ENCODE results near the gene GABRP. TPM values are rescaled to one million over a fixed set of nuclear protein-coding genes. Genes with fewer than 3 reads are reported as not detected.
"Not testable (repeated sequence)": the region's sequence is repeated elsewhere in the genome, so short reads cannot be mapped to it uniquely, and the experiment has no call there.

GABRP gene
- total RNA-seq, 2 experiments from 2014 or later = not detected

- intact Hi-C loops (cut with micrococcal nuclease) = no loop called here
- Mint-ChIP-seq H3K9me3 (no peaks in the 10 kb centered on the region), H3K27me3 (peaks cover 4% of the 10 kb centered on the region), H3K36me3 (no peaks in the 10 kb centered on the region), H3K27ac (no peak overlapping the region), H3K4me3 (no peak overlapping the region), H3K4me1 (ENCODE audit: low read depth) (no peaks in the 10 kb centered on the region)
- ChIA-PET CTCF (no interaction called here), POLR2A (no interaction called here)
- no peak for DNase-seq
These were observed 25.0 kb upstream of the GABRP start for GRCh38 chr5:170758481-170758880.

- intact Hi-C loops (cut with micrococcal nuclease) = no loop called here
- peaks cover 4% of the 10 kb centered on the region for H3K27me3 Mint-ChIP-seq
- H3K4me3 Mint-ChIP-seq = no peak overlapping the region
- POLR2A ChIA-PET = no interaction called here
- CTCF ChIA-PET = no interaction called here
- no peak overlapping the region for H3K27ac Mint-ChIP-seq
- DNase-seq = no peak
- no peaks in the 10 kb centered on the region for H3K36me3 Mint-ChIP-seq
- H3K4me1 Mint-ChIP-seq (ENCODE audit: low read depth) = no peaks in the 10 kb centered on the region
- H3K9me3 Mint-ChIP-seq = no peaks in the 10 kb centered on the region
These were observed 23.4 kb upstream of the GABRP start for GRCh38 chr5:170760113-170760512.

GRCh38 chr5:170761048-170761707 lies 22.3 kb upstream of the GABRP start:
- no peak overlapping the region for H3K27ac Mint-ChIP-seq
- H3K36me3 Mint-ChIP-seq = no peaks in the 10 kb centered on the region
- POLR2A ChIA-PET = no interaction called here
- CTCF ChIA-PET = no interaction called here
- peaks cover 4% of the 10 kb centered on the region for H3K27me3 Mint-ChIP-seq
- H3K9me3 Mint-ChIP-seq = no peaks in the 10 kb centered on the region
- no peaks in the 10 kb centered on the region for H3K4me1 Mint-ChIP-seq (ENCODE audit: low read depth)
- intact Hi-C loops (cut with micrococcal nuclease) = no loop called here
- H3K4me3 Mint-ChIP-seq = no peak overlapping the region
- no peak for DNase-seq

- Mint-ChIP-seq H3K27me3 (peaks cover 4% of the 10 kb centered on the region), H3K9me3 (no peaks in the 10 kb centered on the region), H3K27ac (no peak overlapping the region), H3K4me3 (no peak overlapping the region), H3K4me1 (ENCODE audit: low read depth) (no peaks in the 10 kb centered on the region), H3K36me3 (no peaks in the 10 kb centered on the region)
- intact Hi-C loops (cut with micrococcal nuclease) = no loop called here
- ChIA-PET CTCF (no interaction called here), POLR2A (no interaction called here)
- no peak for DNase-seq
These were observed 21.8 kb upstream of the GABRP start for GRCh38 chr5:170761708-170762066.

GRCh38 chr5:170762298-170762697 lies 21.2 kb upstream of the GABRP start:
- DNase-seq; H3K36me3 Mint-ChIP-seq; CTCF ChIA-PET; POLR2A ChIA-PET; H3K27ac Mint-ChIP-seq; intact Hi-C loops (cut with micrococcal nuclease); H3K27me3 Mint-ChIP-seq; H3K4me1 Mint-ChIP-seq (ENCODE audit: low read depth); H3K9me3 Mint-ChIP-seq; H3K4me3 Mint-ChIP-seq: not testable (repeated sequence)

- intact Hi-C loops (cut with micrococcal nuclease); H3K4me3 Mint-ChIP-seq; H3K4me1 Mint-ChIP-seq (ENCODE audit: low read depth); POLR2A ChIA-PET; H3K9me3 Mint-ChIP-seq; H3K36me3 Mint-ChIP-seq; CTCF ChIA-PET; DNase-seq; H3K27ac Mint-ChIP-seq; H3K27me3 Mint-ChIP-seq: not testable (repeated sequence)
These were observed 17.7 kb upstream of the GABRP start for GRCh38 chr5:170765868-170766267.

GRCh38 chr5:170769246-170769645 lies 14.3 kb upstream of the GABRP start:
- no peak overlapping the region for H3K27ac Mint-ChIP-seq
- no peak overlapping the region for H3K4me3 Mint-ChIP-seq
- intact Hi-C loops (cut with micrococcal nuclease) = no loop called here
- H3K4me1 Mint-ChIP-seq (ENCODE audit: low read depth) = no peaks in the 10 kb centered on the region
- H3K36me3 Mint-ChIP-seq = no peaks in the 10 kb centered on the region
- DNase-seq = no peak
- ChIA-PET CTCF (no interaction called here), POLR2A (no interaction called here)
- H3K9me3 Mint-ChIP-seq = no peaks in the 10 kb centered on the region
- H3K27me3 Mint-ChIP-seq = peaks cover 2% of the 10 kb centered on the region

- H3K9me3 Mint-ChIP-seq = no peaks in the 10 kb centered on the region
- intact Hi-C loops (cut with micrococcal nuclease) = no loop called here
- DNase-seq = no peak
- POLR2A ChIA-PET = no interaction called here
- H3K27me3 Mint-ChIP-seq = peaks cover 2% of the 10 kb centered on the region
- no peaks in the 10 kb centered on the region for H3K36me3 Mint-ChIP-seq
- H3K27ac Mint-ChIP-seq = no peak overlapping the region
- CTCF ChIA-PET = no interaction called here
- H3K4me3 Mint-ChIP-seq = no peak overlapping the region
- H3K4me1 Mint-ChIP-seq (ENCODE audit: low read depth) = no peaks in the 10 kb centered on the region
These were observed 13.6 kb upstream of the GABRP start for GRCh38 chr5:170769898-170770416.

GRCh38 chr5:170771496-170771895 lies 12.0 kb upstream of the GABRP start:
- ChIA-PET CTCF (no interaction called here), POLR2A (no interaction called here)
- Mint-ChIP-seq H3K9me3 (no peaks in the 10 kb centered on the region), H3K36me3 (no peaks in the 10 kb centered on the region), H3K4me1 (ENCODE audit: low read depth) (no peaks in the 10 kb centered on the region), H3K4me3 (no peak overlapping the region), H3K27me3 (peaks cover 2% of the 10 kb centered on the region), H3K27ac (no peak overlapping the region)
- intact Hi-C loops (cut with micrococcal nuclease) = no loop called here
- no peak for DNase-seq

- DNase-seq = no peak
- POLR2A ChIA-PET = no interaction called here
- Mint-ChIP-seq H3K27ac (no peak overlapping the region), H3K27me3 (peaks cover 2% of the 10 kb centered on the region), H3K36me3 (no peaks in the 10 kb centered on the region), H3K9me3 (no peaks in the 10 kb centered on the region), H3K4me1 (ENCODE audit: low read depth) (no peaks in the 10 kb centered on the region), H3K4me3 (no peak overlapping the region)
- CTCF ChIA-PET = no interaction called here
- intact Hi-C loops (cut with micrococcal nuclease) = no loop called here
These were observed 10.2 kb upstream of the GABRP start for GRCh38 chr5:170773024-170773985.

- H3K27me3 Mint-ChIP-seq = peaks cover 2% of the 10 kb centered on the region
- no peak overlapping the region for H3K27ac Mint-ChIP-seq
- ChIA-PET CTCF (no interaction called here), POLR2A (no interaction called here)
- no peaks in the 10 kb centered on the region for H3K4me1 Mint-ChIP-seq (ENCODE audit: low read depth)
- no peak overlapping the region for H3K4me3 Mint-ChIP-seq
- no peak for DNase-seq
- H3K36me3 Mint-ChIP-seq = no peaks in the 10 kb centered on the region
- intact Hi-C loops (cut with micrococcal nuclease) = no loop called here
- H3K9me3 Mint-ChIP-seq = no peaks in the 10 kb centered on the region
These were observed 8.7 kb upstream of the GABRP start for GRCh38 chr5:170774831-170775230.

GRCh38 chr5:170781946-170782345 lies 1.6 kb upstream of the GABRP start:
- H3K4me1 Mint-ChIP-seq (ENCODE audit: low read depth) = no peaks in the 10 kb centered on the region
- POLR2A ChIA-PET = no interaction called here
- no peaks in the 10 kb centered on the region for H3K9me3 Mint-ChIP-seq
- no peaks in the 10 kb centered on the region for H3K36me3 Mint-ChIP-seq
- CTCF ChIA-PET = no interaction called here
- H3K27ac Mint-ChIP-seq = no peak overlapping the region
- no peak overlapping the region for H3K4me3 Mint-ChIP-seq
- no peak for DNase-seq
- intact Hi-C loops (cut with micrococcal nuclease) = no loop called here
- no peaks in the 10 kb centered on the region for H3K27me3 Mint-ChIP-seq

GRCh38 chr5:170782438-170782837 lies 1.1 kb upstream of the GABRP start:
- ChIA-PET POLR2A (no interaction called here), CTCF (no interaction called here)
- H3K27ac Mint-ChIP-seq = no peak overlapping the region
- no peaks in the 10 kb centered on the region for H3K4me1 Mint-ChIP-seq (ENCODE audit: low read depth)
- intact Hi-C loops (cut with micrococcal nuclease) = no loop called here
- H3K9me3 Mint-ChIP-seq = no peaks in the 10 kb centered on the region
- no peak for DNase-seq
- H3K36me3 Mint-ChIP-seq = no peaks in the 10 kb centered on the region
- H3K4me3 Mint-ChIP-seq = no peak overlapping the region
- no peaks in the 10 kb centered on the region for H3K27me3 Mint-ChIP-seq
